Endothelial cell of hepatic sinusoid (primary cell): Measurements from ENCODE around the gene ABR.
"Not testable (repeated sequence)": the region's sequence is repeated elsewhere in the genome, so short reads cannot be mapped to it uniquely, and the experiment has no call there.

Experiments
- in situ Hi-C: cut with HindIII; loops from 2 replicates; pipeline ENCODE4 v1.10.0; 2017; ENCODE audit warnings: low sequenced_read_pairs

Gene ABR

DNA sequence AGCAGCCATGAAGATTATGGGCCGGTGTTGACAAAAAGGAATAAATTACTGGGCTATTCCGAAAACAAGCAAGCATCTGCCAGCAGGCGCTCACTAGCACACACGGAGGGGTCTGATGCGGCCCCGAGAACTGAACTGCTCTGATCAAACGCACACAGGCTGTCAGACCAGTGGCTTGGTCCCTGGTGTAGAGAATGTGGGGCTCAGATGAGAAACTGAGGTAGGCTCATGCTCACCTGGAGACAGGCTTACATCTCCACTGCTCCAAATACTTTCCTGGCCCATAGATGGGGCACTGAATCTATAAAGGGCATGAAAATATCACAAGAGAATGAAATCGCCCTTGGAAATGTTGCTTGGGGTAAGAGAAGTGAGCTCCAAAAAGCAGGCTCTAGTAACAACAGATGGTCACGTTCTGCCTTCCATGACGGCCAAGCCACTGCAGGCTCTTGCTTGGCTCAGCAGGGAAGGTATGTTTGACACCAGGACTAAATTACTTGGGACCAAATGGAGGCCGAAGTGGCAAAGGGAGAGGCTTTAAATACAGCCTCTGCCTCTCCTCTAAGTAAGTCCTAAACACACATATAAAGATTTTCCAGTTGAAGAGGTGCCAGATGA lies 5.4 kb downstream of the ABR start:
- in situ Hi-C loops, result no loop called here

DNA sequence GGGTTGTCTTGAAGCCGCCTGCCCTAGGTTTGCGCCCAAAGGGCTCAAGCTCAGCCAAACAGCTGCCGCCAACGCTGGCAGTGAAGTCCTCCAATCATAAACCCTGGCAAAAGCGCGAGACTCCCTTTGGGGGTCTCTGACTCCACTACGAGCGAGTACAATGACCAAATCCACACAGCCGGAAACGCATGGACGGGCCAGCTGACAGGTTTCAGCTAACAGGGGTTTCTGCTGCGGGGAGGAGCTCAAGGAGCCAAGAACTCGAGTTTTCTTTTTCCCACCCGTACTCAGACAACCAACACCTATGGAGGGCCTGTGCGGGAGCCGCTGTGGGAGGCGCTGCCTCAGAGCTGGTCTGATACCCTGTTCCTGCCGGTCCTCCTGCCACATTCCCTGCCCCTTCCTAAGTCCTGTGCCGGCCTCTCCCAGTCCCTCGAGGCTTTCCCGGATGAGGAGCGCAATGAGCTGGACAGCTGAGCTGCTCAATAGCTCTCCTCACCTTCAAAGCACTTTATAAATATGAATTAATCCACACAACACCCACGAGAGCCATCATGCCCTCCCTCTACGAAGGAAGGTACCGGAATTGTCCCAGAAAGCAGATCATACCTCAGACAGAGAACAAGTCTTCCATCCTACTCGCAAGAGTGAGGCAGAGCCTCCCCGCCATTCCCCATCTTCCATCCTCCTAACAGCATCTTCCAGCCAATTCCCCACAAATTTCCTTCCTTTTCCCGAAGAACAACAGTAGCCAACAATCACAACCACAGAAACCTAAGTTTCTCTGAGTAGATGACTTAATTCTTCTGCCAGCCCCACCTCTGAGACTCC lies 6.1 kb downstream of the ABR start:
- in situ Hi-C loops, result no loop called here

DNA sequence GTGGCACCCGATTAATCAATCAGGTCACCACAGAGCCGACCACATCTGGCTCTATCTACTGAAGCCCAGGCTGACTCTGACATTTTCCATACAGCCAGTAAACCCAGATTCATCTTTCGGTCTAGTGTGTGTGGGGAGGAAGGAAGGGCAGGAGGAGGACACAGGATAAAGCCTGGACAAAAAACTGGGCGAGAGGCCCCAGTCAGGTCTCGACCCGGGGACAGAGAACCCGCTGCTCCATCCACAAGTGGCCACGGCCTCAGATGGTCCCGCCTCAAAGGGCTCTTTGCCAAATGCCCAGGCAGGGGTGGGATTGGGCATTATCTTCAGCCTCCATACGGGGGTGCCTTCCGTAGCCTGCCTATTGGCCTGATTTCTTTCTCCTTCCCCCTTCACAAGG lies 7.8 kb downstream of the ABR start:
- in situ Hi-C loops, result no loop called here

DNA sequence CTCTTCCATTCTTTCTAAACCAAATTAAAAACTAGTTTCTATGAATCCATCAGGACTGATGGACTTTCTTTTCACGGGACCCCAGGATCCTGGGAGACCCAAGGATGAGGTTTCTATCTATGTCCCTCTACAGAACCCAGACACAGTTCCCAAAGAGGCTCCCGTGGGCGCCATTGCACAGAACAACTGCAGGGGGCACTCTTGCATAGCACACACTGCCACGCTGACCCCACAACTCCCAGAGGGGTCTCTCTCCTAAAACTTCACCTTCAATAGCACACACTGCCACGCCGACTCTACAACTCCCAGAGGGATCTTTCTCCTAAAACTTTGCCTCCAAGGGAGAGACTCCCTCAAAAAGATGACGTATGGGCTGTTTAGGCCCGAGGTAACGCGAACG lies 9.0 kb downstream of the ABR start:
- in situ Hi-C loops, result no loop called here

DNA sequence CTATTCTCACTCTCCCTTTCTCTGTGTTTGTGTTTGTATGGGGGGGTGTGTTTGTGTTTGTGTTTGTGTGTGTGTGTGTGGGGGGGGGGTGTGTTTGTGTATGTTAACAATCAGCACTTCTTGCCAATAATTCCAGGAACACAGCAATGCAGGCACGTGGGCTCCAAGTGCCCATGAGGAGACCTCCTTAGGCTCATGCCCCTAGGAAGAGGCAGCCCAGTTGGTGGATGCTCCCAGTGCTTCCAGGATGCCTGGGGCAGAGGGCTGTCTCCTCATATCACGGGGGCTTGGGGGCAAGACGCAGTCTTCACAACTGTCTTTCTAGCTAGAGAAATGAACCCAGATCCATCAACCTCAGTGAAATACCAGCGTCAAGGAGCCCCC lies 9.9 kb downstream of the ABR start:
- in situ Hi-C loops, result no loop called here

DNA sequence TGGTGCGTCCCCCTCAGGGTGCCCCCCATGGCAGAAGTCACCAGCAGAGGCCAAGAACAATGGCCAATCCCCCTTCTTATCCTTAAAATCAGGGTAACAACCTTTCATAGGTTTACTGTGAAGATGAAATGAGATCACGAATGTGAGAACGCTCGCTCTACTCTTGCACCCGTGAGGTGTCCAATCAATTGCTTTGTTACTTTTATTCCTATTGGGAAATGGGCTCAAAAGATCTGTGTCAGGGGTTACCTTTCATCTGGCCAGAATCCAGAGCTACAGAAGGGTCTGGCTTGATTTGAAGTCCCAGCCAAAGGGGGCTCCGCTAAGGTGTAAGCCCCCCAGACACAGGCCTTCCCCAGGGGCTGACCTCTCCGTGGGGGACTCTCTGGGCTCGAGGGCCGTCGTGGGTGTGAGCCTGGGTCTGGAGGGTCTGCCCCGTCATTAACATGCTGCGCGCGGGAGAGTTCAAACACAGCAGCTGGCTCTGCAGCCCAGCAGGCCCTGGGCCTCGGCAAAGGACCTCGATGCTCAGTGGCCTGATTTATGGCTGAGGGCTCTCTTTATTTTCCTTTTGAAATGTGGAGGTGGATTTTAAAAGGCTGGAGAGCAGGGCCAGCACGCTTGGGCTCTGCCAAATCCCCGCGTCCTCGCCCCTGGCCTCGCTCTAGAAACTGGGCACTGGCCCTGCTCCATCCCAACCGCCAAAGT lies 10.4 kb downstream of the ABR start:
- in situ Hi-C loops, result no loop called here

DNA sequence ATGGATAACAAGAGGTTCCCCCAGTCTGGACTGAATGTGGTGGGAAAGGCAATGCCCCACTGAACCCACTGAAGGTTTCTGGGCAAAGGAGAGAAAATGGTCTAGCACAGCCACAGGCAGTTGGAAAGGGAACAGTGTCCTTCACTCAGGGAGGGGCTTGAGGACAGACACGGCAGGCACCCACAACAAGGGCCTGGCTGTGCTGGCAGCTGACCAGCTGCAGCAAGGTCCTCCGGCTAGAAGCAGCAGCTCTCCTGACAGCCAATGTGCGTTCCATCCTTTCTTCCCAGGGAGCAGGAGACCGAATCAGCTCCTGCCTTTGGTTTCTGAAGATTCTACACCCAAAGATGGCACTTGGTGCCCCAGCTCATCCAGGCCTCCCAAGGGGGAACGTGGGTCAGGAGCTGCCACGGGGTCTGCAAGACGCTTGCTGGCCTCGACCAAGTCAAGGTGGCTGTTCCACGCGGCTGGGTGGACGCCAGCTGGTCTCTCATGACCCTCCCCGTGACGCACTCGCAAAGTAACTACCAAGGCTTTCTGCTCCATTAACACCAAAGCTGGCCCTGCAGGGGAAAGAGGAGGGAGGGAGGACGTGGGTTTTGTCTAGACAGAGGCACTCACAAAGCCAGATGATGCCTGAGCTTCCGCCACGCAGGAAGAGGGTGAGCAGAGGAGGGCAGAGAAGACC lies 11.1 kb downstream of the ABR start:
- in situ Hi-C loops, result no loop called here

DNA sequence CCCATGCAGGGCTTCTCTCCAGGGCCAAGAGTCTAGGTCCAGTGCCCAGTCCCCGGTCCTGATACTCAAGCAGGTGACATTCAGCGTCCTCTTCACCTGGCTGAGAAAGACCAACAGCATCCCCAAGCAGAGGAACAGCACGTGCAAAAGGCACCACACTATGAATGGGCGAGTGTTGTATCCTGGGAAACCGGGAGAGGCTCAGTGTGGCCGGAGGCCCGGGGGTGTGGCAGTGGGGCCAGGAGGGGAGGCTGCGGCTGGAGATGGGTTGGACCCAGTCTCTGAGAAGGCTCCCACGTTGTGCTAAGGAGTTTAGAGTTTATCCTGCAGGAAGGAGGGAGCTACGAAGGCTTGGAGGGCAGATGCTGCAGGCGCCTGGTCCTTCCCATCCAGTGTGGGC lies 13.5 kb downstream of the ABR start:
- in situ Hi-C loops, result no loop called here

DNA sequence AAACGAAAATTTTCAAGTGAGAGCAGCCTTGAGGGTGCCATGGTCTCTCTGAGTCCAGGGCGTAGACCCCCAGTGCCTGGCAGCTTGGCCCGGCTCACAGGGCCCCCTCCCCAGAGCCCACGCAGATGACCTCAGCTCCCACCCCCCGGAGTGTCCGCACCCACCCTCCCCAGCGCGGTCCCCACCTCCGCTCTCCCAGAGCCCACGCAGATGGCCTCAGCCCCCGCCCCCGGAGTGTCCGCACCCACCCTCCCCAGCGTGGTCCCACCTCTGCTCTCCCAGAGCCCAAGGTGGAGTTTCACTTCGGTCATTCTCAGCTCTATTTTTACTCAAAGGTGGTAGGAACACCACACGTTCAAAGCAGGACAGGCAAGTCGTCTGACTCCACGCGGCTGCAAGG lies 13.9 kb downstream of the ABR start:
- in situ Hi-C loops, result no loop called here

DNA sequence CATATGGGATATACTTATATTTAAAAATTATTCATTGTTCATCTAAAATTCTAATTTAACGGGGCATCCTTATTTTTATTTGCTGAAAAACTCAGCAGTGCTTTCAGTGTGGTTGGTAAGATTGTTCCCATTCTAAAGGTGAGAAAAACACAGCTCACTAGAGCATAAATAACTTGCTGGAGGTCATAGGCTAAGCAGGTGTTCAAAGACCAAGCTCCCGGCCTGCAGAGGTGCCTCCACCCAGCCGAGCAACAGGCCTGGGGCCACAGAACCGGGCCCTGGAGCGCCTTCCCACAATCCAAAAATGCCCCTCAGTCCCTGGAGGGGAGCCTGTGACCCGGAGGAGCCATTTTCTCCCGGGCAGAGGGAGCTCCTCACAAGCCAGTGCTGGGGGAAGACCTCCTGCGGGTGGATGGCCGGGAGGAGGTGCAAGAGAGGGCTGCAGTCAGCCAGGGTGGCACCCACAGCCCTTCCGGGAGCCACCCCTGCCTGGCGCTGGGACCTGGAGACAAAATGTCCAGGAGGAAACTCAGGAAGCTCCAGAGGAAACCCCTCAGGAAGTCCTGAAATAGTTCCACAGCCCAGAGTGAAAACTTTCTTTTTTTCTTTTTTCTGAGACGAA lies 14.7 kb downstream of the ABR start:
- in situ Hi-C loops, result no loop called here

DNA sequence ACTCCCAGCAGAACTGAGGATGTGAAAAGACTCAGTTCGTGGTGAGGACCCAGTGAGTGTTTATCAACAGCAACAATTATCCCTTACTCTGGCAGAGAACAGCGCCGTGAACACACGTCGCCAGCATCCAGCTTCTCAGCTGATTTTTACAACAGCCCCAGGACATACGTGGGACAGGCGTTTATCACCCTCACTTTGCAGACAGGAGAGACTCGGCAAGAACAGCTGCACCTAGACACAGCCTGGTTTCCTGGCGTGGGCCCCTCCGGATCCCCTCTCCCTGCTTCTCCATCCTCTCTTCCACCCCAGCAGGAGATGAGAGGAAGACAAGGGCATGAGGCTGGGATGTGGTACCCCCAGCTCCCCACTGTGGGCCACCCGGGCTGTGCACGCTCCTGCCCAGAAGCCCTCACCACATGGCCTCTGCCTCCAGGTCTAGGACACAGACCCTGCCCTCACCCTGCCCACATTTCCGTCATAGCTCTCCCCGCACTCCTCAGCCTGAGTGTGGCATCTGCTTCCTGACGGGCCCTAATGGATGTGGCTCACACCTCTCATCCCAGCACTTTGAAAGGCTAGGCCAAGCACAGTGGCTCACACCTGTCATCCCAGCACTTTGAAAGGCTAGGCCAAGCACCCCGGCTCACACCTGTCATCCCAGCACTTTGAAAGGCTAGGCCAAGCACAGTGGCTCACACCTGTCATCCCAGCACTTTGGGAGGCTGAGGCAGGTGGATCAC lies 17.5 kb downstream of the ABR start:
- in situ Hi-C loops, result no loop called here

DNA sequence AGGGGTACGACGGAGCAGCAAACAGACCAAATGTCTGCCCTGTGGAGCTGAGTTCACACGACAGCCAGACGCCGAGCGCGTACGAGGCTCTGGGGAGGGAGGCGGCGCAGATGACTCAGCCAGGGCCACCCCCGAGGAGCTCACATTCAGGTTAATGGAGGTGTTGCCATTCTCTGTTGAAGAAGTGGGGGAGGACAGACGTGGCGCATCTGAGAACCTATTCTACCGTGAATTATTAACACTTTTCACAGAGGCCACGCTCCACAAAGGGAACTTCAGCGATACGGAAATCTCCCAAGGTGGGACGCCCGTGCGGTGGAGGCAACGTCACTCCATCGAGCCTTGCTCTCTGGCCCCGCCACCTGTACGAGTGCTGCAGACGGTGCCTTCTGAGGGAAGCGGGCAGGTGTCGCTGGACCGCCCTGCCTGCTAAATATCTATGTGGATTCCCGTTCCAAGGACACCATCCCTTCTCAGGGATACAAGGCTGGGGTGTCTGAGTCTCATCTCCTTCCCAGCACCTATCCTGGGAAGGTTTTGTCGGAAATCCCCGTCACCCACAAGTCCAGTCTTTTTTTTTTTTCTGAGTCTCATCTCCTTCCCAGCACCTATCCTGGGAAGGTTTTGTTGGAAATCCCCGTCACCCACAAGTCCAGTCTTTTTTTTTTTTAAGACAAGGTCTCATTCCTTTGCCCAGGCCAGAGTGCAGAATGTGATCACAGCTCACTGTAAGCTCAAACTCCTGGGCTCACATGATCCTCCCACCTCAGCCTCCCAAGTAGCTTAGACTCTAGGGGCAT lies 19.0 kb downstream of the ABR start:
- in situ Hi-C loops, result no loop called here

DNA sequence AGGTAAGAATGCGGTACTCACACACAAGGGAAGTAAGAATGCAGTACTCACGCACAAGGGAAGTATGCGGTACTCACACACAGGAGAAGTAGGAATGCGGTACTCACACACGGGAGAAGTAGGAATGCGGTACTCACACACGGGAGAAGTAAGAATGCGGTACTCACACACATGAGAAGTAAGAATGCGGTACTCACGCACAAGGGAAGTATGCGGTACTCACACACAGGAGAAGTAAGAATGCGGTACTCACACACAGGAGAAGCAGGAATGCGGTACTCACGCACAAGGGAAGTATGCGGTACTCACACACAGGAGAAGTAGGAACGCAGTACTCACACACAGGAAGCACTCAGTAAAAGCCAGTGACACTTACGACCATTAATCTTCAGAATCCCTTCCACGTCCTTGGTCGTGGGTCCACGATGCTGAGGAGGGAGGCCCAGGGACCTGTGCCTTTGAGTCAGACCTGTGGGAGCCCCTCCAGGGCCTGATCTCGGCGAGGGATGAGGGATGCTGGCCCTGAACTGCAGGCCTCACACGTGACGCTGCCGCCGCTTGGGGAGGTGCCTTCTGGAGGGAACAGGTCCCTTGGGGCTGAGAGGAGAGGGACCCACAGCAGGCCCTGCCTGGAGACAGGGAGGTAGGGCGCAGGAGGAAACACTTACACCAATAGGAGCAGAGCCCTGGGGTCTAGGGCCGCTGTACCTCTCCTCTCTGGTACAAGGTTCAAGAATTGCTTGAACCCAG lies 20.2 kb downstream of the ABR start:
- in situ Hi-C loops, result no loop called here

DNA sequence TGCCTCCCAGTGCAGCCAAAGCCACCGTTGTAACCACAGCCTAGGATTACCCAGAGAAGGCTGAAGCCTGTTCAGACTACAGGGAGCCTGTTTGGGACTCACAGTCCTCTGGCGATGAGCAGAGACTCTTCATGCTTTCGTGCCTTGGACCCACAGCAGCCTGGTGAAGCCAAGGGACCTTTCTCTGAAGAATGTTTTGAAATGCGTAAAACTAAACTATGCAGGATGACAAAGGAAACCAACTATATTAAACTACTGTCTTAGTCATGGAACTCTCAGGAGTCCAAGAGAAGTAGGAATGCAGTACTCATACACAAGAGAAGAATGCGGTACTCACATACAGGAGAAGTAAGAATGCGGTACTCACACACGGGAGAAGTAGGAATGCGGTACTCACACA lies 20.9 kb downstream of the ABR start:
- in situ Hi-C loops, result no loop called here

DNA sequence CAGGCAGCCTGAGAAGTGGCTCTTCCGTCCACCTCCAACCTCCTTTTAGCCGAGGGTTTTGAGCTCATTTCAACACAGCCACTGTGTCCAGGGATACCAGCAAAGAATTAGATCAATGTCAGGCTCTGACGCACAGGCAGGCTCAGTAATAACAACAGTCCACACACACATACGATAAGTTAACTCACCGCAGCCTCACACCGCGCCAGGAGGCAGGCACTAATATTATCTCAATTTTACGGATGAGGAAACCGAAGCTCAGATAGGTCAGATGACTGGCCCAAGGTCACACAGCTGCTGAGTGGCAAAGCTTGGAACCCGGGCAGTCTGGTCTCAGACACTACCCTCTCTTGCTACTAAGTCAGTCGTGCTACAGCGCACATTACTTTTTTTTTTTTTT lies 22.9 kb downstream of the ABR start:
- in situ Hi-C loops, result no loop called here

DNA sequence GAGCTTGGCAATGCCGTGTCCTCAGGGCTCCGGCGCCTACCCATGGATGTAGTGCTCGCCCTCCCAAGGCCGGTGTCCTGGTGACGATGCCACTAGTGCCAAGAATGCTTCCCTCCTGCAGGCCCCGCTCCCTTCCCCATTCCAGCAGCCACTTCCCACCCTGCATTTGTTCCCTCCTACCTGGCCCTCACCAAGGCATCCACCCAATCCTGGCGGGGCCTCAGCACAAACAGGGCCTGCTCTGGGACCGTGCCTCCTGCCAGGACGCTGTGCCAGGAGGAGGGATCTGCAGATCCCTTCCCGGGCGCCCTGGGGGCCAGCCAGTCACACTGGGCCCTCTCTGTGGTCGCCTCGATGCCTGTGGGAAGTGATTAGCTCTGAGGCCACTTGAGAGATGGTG lies 25.1 kb downstream of the ABR start:
- in situ Hi-C loops, result no loop called here

DNA sequence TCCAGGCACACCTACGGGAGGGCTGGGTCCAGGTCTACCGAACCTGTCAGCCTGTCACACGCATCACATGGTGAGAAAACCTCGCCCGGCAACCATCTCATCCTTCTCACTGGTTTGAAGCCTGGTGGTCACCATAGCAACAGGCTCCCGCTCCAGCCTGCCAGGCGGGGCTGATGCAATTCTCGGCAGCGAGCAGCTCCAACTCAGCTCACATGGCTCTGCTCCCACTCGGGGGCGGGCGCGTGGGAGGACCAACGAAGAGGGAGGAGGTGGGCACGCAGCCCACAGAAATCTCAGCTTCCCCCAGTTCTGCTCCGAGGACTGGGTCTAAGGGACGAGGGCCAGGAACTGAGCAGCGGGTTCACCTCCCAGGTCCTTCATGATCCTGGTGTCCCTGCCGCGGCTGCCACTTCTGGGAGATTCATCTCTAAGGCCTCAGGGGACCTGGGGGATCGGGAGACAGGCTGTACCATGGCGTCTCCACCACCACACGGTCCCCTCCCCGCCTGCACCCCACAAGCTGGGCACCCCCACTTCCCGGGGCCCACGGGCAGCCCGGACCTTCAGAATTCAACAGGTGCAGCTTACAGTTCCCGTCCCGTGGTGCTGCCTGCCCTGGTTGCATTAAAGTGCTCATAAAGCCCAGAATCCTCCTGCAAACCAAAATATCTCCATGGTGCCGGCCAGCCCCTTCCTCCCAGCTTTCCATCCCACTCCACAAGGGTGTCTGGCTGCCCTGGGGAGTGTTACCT lies 25.8 kb downstream of the ABR start:
- in situ Hi-C loops, result no loop called here

DNA sequence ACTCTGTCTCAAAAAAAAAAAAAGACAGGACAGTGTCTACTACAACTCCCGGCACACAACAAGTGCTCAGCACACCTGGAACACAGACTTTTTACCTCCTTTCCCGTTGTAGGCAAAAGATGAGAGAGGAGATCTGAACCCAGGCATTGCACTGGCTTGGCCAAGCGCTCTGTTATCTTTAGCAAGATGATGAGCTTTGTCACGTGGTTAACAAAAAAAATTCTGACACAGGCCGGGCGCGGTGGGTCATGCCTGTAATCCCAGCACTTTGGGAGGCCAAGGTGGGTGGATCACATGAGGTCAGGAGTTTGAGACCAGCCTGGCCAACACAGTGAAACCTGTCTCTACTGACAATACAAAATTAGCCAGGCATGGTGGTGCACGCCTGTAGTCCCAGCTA lies 27.2 kb downstream of the ABR start:
- in situ Hi-C loops, result not testable (repeated sequence)
